KOPT-K1 (cell line): Measurements from ENCODE around the gene KDM2B.
"Not testable (repeated sequence)": the region's sequence is repeated elsewhere in the genome, so short reads cannot be mapped to it uniquely, and the experiment has no call there.

Experiments used
- H3K27ac ChIP-seq: fragments of 200-600 bp; sonication (generic); 2 replicates; pipeline ENCODE4 v1.5.1; 2016; ENCODE audit warnings: antibody characterized with exemption, mild to moderate bottlenecking, low read depth, low read length; ENCODE audit not compliant: poor library complexity, severe bottlenecking
- H3K36me3 ChIP-seq: fragments of 200-600 bp; sonication (generic); 2 replicates; pipeline ENCODE4 v1.5.1; 2017; ENCODE audit warnings: antibody characterized with exemption, mild to moderate bottlenecking, low read length, moderate library complexity; ENCODE audit not compliant: insufficient read depth
- H3K9me3 ChIP-seq: fragments of 200-600 bp; sonication (generic); 2 replicates; pipeline ENCODE4 v1.5.1; 2017; ENCODE audit warnings: antibody characterized with exemption, low read length, mild to moderate bottlenecking; ENCODE audit not compliant: insufficient read depth, poor library complexity, severe bottlenecking

Gene KDM2B

DNA sequence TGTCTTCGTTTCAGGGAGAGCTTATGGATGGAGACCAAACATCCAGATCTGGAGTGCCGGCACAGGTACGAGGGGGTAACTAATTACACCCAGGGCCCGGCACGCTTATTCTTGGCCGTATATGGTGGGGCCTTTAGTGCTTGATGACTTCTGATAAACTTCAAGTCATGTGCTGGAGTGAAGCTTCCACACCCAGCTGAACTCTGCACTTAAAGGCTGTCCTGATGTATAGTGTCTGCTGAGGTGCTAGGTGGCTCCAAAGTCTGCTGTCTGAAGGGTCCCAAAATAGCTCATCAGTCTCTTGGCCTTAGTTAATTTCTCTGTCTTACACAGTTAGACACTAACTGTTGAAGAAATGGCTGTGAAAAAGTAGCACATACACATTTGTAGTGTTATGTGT lies 163.0 kb downstream of the KDM2B start:
- Histone ChIP-seq H3K9me3 (no peaks in the 10 kb centered on the region), H3K27ac (no peak overlapping the region), H3K36me3 (peaks cover 96% of the 10 kb centered on the region)

DNA sequence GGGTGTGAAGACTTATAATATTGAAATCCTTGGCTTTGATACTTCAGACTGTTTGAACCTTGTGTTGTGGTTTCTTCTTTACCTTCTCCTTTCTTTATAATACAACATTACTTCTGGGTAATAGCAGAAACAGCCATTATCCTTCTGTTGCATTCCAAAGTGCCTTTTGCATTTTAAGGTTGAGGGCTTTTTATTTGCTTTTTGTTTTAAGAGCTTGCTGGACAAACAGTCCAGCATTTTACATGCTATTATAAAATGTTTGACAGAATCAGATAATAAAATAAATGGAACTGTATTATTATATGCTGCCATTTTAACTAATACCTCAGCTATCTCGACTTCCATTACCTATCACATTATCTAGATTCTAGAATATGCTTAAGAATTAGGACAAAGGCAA lies 166.9 kb downstream of the KDM2B start:
- Histone ChIP-seq H3K36me3 (peaks cover 67% of the 10 kb centered on the region), H3K9me3 (no peaks in the 10 kb centered on the region), H3K27ac (no peak overlapping the region)

DNA sequence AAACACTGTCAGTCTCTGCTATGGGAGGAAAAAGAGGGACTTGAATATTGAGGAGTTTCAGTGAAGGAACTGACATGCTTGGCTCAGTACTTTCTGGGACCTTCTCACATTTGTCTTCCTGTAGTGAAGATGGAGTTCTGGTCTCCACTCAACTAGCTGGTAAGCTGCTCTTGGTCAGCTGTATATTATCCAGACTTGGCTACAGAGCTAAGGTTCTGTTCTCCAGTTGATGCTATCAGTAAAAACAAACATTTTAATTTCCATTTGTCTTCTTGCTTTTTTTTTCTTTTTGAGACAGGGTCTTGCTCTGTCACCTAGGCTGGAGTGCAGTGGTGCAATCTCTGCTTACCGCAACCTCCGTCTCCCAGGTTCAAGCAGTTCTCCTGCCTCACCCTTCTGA lies 175.6 kb downstream of the KDM2B start:
- no peaks in the 10 kb centered on the region for H3K9me3 ChIP-seq
- H3K27ac ChIP-seq: no peak overlapping the region
- peaks cover 71% of the 10 kb centered on the region for H3K36me3 ChIP-seq

DNA sequence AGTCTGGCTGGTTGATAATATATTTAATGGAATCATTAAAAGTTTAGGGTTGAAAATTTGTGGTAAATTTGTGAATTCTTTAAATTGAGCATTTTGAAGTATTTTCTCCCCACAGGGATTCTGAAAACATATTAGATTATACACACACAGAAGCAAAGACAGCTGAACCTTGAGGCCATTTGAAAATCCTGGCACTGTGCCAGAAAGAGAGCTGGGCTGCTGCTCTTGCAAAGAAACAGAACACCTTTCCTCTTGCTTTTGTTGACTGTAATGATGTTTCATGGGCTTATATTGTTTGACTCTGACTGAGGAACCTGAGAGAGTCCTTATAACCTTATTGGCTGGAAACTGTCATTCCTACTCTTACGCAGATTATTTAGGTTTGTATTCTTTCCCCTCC lies 176.1 kb downstream of the KDM2B start:
- Histone ChIP-seq H3K9me3 (no peaks in the 10 kb centered on the region), H3K36me3 (peaks cover 71% of the 10 kb centered on the region), H3K27ac (no peak overlapping the region)

DNA sequence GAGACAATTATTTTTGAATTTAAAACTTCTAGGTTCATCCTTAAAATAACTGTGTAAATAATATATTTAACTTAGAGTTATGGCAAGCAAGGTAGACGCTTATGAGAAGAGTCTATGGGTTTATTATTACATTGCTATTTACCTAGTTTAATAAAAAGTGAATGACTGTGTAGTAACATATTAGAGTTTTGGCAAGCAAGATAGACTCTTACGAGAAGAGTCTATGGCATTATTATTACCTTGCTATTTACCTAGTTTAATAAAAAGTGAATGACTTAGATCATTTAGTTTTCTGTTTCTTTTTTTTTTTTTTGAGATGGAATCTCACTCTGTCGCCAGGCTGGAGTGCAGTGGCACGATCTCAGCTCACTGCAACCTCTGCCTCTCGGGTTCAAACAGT lies 177.1 kb downstream of the KDM2B start:
- no peak overlapping the region for H3K27ac ChIP-seq
- no peaks in the 10 kb centered on the region for H3K9me3 ChIP-seq
- H3K36me3 ChIP-seq: peaks cover 61% of the 10 kb centered on the region

DNA sequence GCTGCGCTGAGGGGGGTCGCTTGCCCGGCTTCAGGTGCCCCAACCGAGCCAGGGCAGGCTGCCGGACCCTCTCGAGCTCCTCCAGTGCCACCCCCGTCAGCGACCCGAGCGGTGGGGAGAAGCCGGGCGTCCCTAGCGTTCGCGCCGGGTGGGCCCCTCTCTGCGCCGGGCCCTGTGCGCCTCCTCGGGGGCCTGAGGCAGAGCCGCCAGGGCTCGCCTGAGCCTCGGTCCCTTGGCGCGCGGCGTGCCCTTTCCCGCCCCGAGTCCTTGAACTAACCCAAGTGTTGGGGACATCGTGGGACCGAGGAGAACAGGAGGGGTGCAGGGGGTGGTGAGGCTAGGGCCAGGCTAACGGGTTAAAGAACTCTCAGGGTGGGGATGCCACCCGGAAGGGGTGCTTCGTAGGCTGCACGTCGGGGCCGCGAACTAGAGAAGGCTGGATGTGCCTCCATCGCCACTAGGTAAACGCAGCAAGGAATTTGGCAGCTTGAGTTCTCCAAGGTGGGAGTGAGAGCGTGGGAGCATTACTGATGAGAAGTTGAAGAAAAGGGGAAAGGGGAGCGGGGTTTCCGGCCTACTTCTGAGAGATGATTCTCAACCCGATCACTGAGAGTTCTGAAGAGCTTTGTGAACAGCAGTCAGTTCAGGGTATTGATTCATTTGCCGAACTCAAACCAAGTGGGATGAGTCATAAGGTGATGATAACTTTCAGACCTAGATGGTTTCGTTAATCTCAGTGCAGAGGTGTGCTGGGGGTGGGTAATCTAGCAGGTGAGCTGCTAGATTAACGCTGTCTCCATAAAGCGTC lies 180.3 kb downstream of the KDM2B start:
- H3K36me3 ChIP-seq: peaks cover 31% of the 10 kb centered on the region
- no peaks in the 10 kb centered on the region for H3K9me3 ChIP-seq
- H3K27ac ChIP-seq: peak overlapping the region; percentile 78

DNA sequence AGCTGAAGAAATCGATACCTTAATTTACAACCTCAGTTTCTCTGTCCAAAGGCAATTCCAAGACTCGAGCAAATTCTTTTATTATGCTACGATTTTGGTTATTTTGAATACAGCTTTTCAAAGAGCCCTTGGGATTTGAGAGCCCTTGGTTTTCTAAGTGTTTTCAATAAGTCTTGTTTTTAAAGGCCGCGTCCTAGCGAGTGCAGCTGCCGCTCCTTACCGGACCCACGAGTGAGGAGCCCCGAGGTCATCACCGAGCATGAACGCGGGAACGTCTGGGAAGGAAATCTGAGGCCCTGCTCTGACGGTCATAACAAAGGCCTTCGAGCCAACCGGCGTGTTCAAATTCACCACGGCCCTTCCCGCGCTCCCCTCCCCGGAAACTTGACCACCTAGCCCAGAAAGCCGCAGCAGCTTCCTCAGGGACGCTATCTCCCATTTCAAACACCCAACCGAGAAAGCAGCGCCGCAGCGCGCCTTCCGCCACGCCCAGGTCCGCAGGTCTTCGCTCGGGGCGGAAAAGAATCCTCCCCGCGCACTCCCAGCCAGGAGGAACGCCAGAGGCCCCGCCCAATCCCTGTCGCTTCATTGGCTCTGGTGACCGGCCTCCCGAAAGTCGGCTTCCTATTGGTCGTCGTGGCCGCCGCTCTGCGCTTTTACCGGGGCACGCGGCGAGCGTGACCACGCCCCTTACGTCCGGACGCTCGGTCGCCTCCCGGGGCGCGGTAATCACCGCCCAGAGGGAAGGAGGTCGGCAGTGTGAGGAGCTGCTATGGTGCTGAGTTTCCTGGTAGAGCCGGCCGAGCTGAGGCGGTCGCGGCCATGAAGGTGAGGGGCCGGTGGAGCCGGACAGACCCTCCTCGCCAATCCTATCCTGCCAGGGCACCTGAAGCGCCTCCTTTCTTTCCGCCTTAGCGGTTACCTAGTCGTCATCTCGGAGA lies 181.2 kb downstream of the KDM2B start, which contains the start of gene RNF34:
Gene RNF34 (plus strand): TSS at position 728 of the 941 bp plus-strand sequence. CDS start 95 bp downstream, at position 823.
- peak within 1 kb of the TSS; percentile 78 for H3K27ac ChIP-seq
- no peaks in the 10 kb centered on the region for H3K9me3 ChIP-seq
- peaks cover 23% of the 10 kb centered on the region for H3K36me3 ChIP-seq

DNA sequence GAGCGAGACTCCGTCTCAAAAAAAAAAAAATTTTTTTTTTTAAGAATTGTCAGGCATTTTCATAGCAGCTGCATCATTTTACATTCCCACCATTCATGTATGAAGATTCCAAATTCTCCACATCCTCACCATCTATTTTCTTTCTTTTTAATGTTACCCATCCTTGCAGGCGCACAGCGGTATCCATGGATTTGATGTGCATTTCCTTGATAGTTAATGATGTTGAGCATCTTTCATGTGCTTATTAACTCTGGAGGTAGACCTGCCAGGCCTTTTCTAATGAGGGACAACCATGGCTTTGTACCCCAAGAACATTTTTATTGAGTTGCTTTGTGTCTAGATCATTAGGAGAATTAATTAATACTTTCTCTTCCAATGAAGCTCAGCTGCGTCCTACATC lies 182.5 kb downstream of the KDM2B start:
- no peak overlapping the region for H3K27ac ChIP-seq
- H3K9me3 ChIP-seq: no peaks in the 10 kb centered on the region
- peaks cover 10% of the 10 kb centered on the region for H3K36me3 ChIP-seq

DNA sequence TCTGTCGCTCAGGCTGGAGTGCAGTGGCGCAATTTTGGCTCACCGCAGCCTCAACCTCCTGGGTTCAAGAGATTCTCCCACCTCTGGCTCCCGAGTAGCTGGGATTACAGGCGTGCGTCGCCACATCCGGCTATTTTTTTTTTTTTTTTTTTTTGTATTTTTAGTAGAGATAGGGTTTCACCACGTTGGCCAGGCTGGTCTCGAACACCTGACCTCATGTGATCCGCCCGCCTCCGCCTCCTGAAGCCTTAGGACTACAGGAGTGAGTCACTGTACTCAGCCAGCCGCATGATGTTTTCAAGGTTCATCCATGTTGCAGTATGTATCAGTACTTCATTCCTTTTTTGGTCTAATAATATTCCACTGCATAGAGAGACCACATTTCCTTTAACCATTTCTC lies 183.3 kb downstream of the KDM2B start:
- Histone ChIP-seq H3K9me3 (no peaks in the 10 kb centered on the region), H3K27ac (no peak overlapping the region), H3K36me3 (0 out of 2 replicates have a peak, but pooled peaks cover 3% of the 10 kb centered on the region)

DNA sequence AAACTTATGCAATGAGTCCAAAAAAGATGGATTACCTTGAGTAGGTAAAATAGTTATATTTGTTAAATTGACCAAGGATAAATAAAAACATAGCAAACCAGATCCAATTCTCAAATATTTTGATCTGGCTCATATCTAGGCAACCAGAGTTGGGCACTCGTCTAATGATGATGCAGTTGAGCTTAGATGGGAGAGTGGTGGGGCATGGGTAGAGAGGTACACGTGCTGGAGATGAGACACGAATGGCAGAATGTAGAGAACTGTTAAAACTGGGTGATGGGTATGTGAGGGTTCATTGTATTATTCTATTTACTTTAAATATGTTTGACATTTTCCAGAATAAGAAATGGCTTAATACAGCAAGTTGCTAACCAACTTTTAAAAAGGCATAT lies 188.5 kb downstream of the KDM2B start:
- H3K27ac ChIP-seq: no peak overlapping the region
- H3K36me3 ChIP-seq: no peaks in the 10 kb centered on the region
- H3K9me3 ChIP-seq: no peaks in the 10 kb centered on the region

DNA sequence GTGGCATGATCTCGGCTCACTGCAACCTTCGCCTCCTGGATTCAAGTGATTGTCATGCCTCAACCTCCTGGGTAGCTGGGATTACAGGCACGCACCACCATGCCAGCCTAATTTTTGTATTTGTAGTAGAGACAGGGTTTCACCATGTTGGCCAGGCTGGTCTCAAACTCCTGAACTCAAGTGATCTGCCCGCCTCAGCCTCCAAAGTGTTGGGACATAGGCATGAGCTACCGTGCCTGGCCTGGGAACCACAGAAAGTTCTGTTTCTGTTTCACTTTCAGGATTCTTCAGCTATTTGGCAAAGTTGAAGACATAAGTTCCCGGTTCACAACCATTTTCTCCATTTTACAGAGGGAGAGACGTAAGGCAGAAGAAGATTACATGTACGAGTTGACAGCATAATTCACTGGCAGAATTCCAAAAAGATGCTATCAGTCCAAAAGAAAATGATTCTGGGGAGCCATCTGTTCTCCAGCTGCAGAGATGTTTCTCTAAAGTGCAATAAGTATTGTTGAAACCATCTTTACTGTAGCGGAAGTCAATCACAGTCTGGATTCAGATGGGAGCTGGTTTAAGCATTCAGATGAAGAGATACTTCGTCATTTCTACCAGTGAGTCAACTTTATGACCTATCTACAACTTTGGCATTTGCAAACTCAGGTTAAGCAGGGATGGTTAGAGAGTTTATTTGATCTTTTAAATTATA lies 189.1 kb downstream of the KDM2B start:
- H3K36me3 ChIP-seq: no peaks in the 10 kb centered on the region
- peak overlapping the region; percentile 42 for H3K27ac ChIP-seq
- H3K9me3 ChIP-seq: no peaks in the 10 kb centered on the region

DNA sequence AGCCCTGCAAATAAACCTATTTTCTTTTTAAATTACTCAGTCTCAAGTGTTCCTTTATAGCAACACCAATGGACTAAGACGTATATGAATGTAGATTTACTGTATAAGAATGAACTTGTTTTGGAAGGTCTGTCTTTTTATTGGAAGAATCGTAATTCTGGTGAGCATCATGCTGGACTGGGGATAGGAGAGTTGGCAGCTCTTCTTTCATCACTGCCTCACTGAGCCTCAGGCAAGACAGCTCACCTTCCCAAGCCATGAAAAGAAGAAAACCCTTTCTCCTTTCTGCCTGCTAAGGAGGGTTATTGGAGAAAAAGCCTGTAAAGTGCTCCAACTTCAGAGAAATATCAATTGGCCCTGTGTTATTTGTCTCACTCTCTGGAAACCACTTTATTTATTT lies 190.0 kb downstream of the KDM2B start:
- Histone ChIP-seq H3K9me3 (no peaks in the 10 kb centered on the region), H3K27ac (no peak overlapping the region), H3K36me3 (no peaks in the 10 kb centered on the region)

DNA sequence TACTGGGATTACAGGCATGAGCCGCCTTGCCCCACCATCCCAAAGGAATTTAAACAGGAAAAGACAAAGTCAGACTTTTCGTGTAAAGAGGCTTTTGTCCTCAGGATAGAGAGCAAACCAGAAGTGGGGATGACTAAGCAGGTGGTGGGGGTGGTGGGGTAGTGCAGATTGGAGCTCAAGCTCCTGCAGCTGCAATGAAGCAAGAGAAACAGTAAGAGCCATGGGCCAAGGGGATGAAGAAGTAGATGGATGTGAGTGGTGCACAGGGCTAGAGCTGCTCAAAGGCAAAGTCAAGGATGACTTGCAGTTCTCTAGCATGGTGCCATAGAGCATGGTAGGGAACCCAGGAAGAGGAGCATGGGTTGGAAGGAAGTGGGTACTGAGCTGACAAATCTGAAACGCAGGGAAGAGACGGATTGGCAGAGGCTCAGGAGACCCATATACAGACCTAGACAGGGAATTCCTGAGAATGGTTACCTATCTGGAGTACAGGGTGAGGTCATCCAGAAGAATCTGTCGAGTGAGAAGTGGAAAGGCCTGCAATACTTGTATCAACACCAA lies 192.3 kb downstream of the KDM2B start:
- H3K27ac ChIP-seq: no peak overlapping the region
- H3K36me3 ChIP-seq: no peaks in the 10 kb centered on the region
- no peaks in the 10 kb centered on the region for H3K9me3 ChIP-seq

DNA sequence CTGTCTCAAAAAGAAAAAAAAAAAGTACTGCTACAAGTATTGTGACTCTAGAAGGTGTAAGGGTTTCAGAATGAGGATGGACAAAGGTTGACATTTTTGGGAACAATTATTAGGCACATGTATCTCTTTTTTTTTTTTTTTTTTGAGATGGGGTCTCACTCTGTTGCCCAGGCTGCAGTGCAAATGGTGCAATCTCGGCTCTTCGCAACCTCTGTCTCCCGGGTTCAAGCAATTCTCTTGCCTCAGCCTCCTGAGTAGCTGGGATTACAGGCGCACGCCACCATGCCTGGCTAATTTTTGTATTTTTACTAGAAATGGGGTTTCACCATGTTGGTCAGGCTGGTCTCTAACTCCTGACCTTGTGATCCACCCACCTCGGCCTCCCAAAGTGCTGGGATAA lies 195.9 kb downstream of the KDM2B start:
- not testable (repeated sequence) for H3K27ac ChIP-seq, H3K36me3 ChIP-seq, H3K9me3 ChIP-seq

DNA sequence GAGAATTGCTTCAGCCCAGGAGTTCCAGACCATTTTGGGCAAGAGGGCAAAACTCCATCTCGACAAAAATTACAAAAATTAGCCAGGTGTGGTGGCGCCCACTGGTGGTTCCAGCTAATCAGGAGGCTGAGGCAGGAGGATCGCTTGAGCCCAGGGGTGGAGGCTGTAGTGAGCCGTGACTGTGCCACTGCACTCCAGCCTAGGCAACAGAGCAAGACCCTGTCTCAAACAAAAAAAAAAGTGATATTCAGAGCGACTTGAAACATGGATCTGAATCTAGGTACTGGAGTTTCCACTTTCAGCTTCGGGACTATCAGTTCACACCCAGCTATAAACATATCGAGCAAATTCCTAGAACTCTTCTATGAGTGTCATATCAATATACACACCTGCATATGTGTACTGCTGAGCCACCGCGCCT lies 197.2 kb downstream of the KDM2B start:
- Histone ChIP-seq H3K27ac (no peak overlapping the region), H3K36me3 (no peaks in the 10 kb centered on the region), H3K9me3 (no peaks in the 10 kb centered on the region)
